Large intestine (tissue), 3 donors: Measurements from ENCODE around the gene ZBTB26. TPM values are rescaled to one million over a fixed set of nuclear protein-coding genes. Genes with fewer than 3 reads are reported as not detected.
A peak's percentile ranks its signal among the peaks of the same experiment; 100 is the strongest.

Source experiments
- DNase-seq, 2 donors: peaks; one replicate each; pipeline versions ENCODE4 v3.0.0 to v3.0.0-alpha.2; 2013
- H3K27ac ChIP-seq: one replicate; pipeline ENCODE4 v1.5.1; 2013; ENCODE audit warnings: low read length
- H3K27me3 ChIP-seq: 2 replicates; pipeline ENCODE4 v1.6.1; 2013; ENCODE audit warnings: low read length; ENCODE audit not compliant: control insufficient read depth, insufficient read depth
- H3K36me3 ChIP-seq: 2 replicates; pipeline ENCODE4 v1.6.1; 2013; ENCODE audit warnings: low read length; ENCODE audit not compliant: control insufficient read depth, insufficient read depth
- H3K4me1 ChIP-seq: one replicate; pipeline ENCODE4 v1.6.1; 2013; ENCODE audit warnings: low read length; ENCODE audit not compliant: control insufficient read depth, insufficient read depth
- H3K4me3 ChIP-seq: one replicate; pipeline ENCODE4 v1.5.1; 2013; ENCODE audit warnings: low read length
- H3K9me3 ChIP-seq: one replicate; pipeline ENCODE4 v1.6.1; 2013; ENCODE audit warnings: mild to moderate bottlenecking, low read depth, low read length, moderate library complexity; ENCODE audit not compliant: control insufficient read depth
- WGBS: methylation state at CpG from one replicate; pipeline ENCODE4 v1.1.5; 2013; ENCODE audit warnings: low lambda C conversion rate; ENCODE audit not compliant: insufficient coverage; 5-methylcytosine and 5-hydroxymethylcytosine counted together
- polyA plus RNA-seq: library from polyadenylated mRNA; unstranded; fragments of 120-200 nt; gene quantifications from one replicate; pipeline ENCODE4 v1.2.1, GENCODE V29; 2013

ZBTB26 gene
- polyA plus RNA-seq, 1 donor = 11.4 TPM

DNA sequence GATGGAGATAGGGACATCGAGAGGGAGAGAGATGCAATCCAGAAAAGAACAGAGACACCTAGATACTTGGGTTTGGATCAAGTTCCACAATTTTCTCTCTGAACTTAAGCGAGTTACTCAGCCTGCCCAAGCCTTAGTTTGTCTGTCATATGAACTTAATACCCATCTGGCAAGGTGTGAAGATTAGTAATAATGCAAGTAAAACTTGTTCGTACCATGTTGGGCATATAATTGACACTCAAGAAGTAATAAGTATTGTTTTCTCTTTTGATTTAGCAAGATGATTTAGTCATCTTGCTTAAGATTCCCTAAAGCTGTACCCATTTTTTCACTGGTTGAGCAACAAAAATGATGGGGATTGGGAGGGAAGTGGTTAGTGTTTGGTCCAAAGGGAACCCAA, 17.0 kb upstream of the ZBTB26 start:
- DNase-seq = no peak
- Histone ChIP-seq H3K4me1 (no peaks in the 10 kb centered on the region), H3K4me3 (no peak overlapping the region), H3K27me3 (no peaks in the 10 kb centered on the region), H3K27ac (peak overlapping the region; percentile 47), H3K36me3 (peaks cover 4% of the 10 kb centered on the region), H3K9me3 (no peaks in the 10 kb centered on the region)
- no CpG with 5 or more reads among the region's 3 CpGs for WGBS

GRCh38 chr9:122946461-122947005, 15.2 kb upstream of the ZBTB26 start:
- Histone ChIP-seq H3K4me1 (no peaks in the 10 kb centered on the region), H3K9me3 (no peaks in the 10 kb centered on the region), H3K27ac (no peak overlapping the region), H3K27me3 (no peaks in the 10 kb centered on the region), H3K4me3 (no peak overlapping the region), H3K36me3 (peaks cover 4% of the 10 kb centered on the region)
- WGBS = no CpG with 5 or more reads among the region's 1 CpG
- no peak for DNase-seq

- H3K27ac ChIP-seq = no peak overlapping the region
- no peaks in the 10 kb centered on the region for H3K9me3 ChIP-seq
- no peaks in the 10 kb centered on the region for H3K27me3 ChIP-seq
- DNase-seq = no peak
- peaks cover 4% of the 10 kb centered on the region for H3K36me3 ChIP-seq
- peaks cover 3% of the 10 kb centered on the region for H3K4me1 ChIP-seq
- WGBS = 95% methylated on average over 3 of the region's 4 CpGs
- H3K4me3 ChIP-seq = no peak overlapping the region
Measured at GRCh38 chr9:122944960-122945888, 13.9 kb upstream of the ZBTB26 start.

GRCh38 chr9:122941582-122942234, 10.4 kb upstream of the ZBTB26 start:
- Histone ChIP-seq H3K4me3 (peak overlapping the region; percentile 71), H3K27me3 (no peaks in the 10 kb centered on the region), H3K27ac (peak overlapping the region; percentile 74), H3K4me1 (peaks cover 3% of the 10 kb centered on the region), H3K36me3 (peaks cover 17% of the 10 kb centered on the region), H3K9me3 (no peaks in the 10 kb centered on the region)
- peak; percentile 21 to 57 for DNase-seq
- 35% methylated on average over 3 of the region's 17 CpGs for WGBS

DNA sequence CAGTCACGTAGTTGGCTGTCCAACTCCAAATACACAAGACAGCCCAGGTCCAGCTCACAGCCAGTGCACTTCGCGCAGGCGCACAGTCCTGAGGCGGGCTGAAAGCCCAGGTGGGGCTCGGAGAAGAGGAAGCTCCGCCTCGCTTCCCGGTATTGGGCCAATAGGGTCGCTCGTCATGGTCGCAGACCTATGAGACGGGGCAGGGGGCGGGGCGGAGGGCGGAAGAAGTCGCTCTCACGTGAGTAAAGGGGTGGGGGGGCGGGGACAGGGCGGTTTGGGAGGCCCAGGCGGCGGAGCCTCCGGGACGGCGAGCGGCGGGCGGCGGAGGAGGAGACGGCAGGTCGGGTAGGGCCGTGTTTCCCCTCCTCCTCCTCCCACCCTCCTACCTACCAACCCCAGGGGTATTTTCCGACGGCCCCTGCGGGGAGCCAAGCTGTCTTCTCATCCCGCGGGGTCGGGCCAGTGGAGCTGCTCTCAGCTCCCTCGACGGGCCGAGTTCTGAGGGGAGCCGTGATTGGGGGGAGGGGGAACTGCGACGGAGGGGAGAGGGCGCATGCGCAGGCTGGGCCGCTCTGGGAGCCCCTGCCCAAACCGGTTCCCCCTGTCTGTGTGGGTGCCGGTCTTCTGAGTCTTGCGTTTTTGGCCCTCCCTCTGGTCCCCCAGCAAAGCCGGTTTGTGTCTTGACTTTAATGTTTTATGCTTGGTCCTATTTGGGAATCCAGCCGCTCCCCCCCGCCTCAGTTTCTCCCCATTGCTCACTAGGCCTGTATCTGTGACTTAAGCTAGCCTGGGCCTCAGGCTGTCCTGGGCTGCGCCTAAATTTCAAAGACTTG, 9.7 kb upstream of the ZBTB26 start, which contains the start of gene RABGAP1:
TSS of gene RABGAP1 (plus strand) at position 272 of the 833 bp plus-strand sequence. CDS start 16,040 bp downstream, outside the sequence.
- peaks cover 3% of the 10 kb centered on the region for H3K4me1 ChIP-seq
- no peaks in the 10 kb centered on the region for H3K27me3 ChIP-seq
- WGBS = no CpG with 5 or more reads among the region's 54 CpGs
- peak within 1 kb of the TSS; percentile 71 for H3K4me3 ChIP-seq
- peaks cover 22% of the 10 kb centered on the region for H3K36me3 ChIP-seq
- H3K9me3 ChIP-seq = no peaks in the 10 kb centered on the region
- peak; percentile 99 for DNase-seq
- peak within 1 kb of the TSS; percentile 74 for H3K27ac ChIP-seq

DNA sequence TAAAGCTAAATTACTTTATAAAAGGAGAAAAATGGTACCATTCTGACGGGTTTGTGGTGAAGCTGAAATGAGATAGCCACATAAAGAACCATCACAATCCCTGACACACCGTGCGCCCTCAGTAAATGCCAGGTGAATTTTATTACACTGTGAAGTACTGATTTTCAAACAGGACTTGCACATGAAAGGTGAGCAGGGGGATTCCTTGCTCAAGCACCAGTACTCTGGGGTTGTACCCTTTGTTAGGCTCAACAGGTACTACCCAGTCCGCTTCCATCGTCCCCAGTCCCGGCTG, 9.1 kb upstream of the ZBTB26 start:
- DNase-seq = no peak
- peaks cover 3% of the 10 kb centered on the region for H3K4me1 ChIP-seq

DNA sequence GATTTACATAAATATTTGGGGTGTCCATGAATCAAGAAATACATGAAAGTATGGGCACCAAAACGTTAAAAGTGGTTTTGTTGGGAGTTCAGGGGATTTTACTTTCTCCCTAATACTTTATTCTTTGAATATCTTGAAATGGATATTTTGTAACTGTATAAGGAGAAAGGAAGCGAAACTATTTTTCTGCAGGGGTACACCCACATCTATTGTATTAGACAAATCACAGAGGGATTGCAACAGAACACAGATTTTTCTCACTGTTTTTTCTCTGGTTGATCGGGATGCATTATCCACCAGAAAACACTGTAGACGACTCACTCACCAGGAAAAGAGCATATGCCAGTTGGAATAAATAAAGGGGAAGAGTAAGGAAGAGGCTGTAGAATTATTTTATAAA, 8.3 kb upstream of the ZBTB26 start:
- H3K27ac ChIP-seq = no peak overlapping the region
- WGBS = 100% methylated on average over 1 of the region's 4 CpGs
- no peak for DNase-seq
- H3K4me1 ChIP-seq = peaks cover 3% of the 10 kb centered on the region
- no peak overlapping the region for H3K4me3 ChIP-seq
- no peaks in the 10 kb centered on the region for H3K9me3 ChIP-seq
- H3K27me3 ChIP-seq = no peaks in the 10 kb centered on the region
- H3K36me3 ChIP-seq = peaks cover 22% of the 10 kb centered on the region

More for the DNA sequence above, 9.1 kb upstream of the ZBTB26 start:
- Histone ChIP-seq H3K4me3 (peak overlapping the region; percentile 19), H3K36me3 (peaks cover 22% of the 10 kb centered on the region), H3K27ac (peak overlapping the region; percentile 44), H3K27me3 (no peaks in the 10 kb centered on the region), H3K9me3 (no peaks in the 10 kb centered on the region)
- 33% methylated on average over 1 of the region's 6 CpGs for WGBS

GRCh38 chr9:122936883-122937282, 5.6 kb upstream of the ZBTB26 start:
- Histone ChIP-seq H3K4me1 (peaks cover 6% of the 10 kb centered on the region), H3K9me3 (no peaks in the 10 kb centered on the region), H3K27me3 (no peaks in the 10 kb centered on the region), H3K27ac (no peak overlapping the region), H3K4me3 (no peak overlapping the region), H3K36me3 (peaks cover 18% of the 10 kb centered on the region)
- no CpG with 5 or more reads among the region's 1 CpG for WGBS
- no peak for DNase-seq

DNA sequence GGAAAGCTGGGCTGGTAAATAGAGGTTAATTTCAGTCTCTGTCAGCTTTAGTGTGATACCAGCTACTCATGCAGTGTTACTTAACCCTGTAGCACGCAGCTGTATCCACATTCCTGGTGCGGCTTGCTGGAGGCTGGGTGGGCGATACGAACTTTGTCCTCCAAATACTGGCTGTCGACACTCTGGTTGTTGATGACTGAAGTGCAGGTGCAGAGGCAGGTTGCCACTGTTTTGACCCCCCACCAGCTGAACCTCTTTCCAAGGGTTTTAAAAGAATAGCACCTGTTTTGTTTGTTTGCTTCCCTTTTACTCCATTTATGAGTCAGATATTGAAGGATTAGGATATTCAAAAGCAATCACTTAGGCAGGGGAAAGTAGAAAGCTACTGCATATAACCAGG, 5.2 kb upstream of the ZBTB26 start:
- peak; percentile 31 to 45 for DNase-seq
- Histone ChIP-seq H3K27me3 (no peaks in the 10 kb centered on the region), H3K27ac (no peak overlapping the region), H3K4me1 (peaks cover 6% of the 10 kb centered on the region), H3K9me3 (no peaks in the 10 kb centered on the region), H3K4me3 (no peak overlapping the region), H3K36me3 (peaks cover 18% of the 10 kb centered on the region)
- WGBS = no CpG with 5 or more reads among the region's 5 CpGs
